H4 (cell line): ENCODE results near the gene EVI2A. TPM values are rescaled to one million over a fixed set of nuclear protein-coding genes. Genes with fewer than 3 reads are reported as not detected.
"Not testable (repeated sequence)": the region's sequence is repeated elsewhere in the genome, so short reads cannot be mapped to it uniquely, and the experiment has no call there.

Source experiments
- DNase-seq: peaks from one replicate; pipeline ENCODE4 v3.0.0-alpha.2; 2015; ENCODE audit warnings: low spot score
- total RNA-seq: library from RNA; depleted of rRNA; stranded (reverse); fragments of >200 nt; shearing (Covaris generic); gene quantifications from 2 replicates; pipeline ENCODE4 v1.2.3, GENCODE V29; 2014; rRNA removed

The EVI2A gene, protein sequence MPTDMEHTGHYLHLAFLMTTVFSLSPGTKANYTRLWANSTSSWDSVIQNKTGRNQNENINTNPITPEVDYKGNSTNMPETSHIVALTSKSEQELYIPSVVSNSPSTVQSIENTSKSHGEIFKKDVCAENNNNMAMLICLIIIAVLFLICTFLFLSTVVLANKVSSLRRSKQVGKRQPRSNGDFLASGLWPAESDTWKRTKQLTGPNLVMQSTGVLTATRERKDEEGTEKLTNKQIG
- 4.8 and 7.7 TPM in 2 replicates for total RNA-seq

DNA sequence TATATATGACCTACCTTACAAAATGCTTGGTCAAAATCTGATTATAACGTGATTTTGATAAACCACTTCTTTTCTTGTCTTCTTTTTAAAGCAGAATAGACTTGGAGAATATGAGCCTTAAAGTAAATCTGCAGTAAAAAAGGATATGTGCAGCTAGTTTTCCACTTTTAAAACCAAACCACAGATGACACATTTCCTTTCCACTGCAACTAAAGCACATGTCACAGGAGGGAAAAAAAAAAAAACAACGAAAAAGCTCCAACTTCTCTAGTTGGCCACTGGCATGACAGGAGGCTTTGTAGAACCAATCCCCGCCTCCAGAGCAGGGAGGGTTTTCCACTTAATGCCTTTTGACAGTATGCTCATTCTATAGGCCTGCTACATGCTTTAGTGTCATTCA, at the start of gene EVI2A:
Gene EVI2A (minus strand): TSS at position 142 of the 400 bp plus-strand sequence. CDS start 2,609 bp downstream, outside the sequence.
- DNase-seq: peak; percentile 80

DNA sequence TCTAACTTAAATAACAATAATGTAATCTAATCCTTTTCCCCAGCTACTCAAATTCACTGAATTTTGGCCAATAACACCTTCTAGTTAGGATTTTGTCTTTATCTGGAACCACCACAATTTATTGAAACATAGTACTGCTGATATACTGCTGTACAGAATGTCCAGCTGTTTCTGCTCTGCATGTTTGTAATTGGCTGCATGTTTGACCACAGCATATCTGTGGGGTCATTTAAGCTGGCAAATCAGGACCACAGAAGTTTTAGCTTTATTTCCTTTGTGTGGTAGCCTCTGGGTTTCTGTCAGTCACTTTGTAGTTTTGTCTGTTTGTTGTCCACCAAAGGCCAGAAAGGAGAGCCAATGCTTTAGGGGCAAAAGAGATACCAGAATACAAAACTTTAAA, 47.8 kb upstream of the EVI2A start:
- DNase-seq: no peak

DNA sequence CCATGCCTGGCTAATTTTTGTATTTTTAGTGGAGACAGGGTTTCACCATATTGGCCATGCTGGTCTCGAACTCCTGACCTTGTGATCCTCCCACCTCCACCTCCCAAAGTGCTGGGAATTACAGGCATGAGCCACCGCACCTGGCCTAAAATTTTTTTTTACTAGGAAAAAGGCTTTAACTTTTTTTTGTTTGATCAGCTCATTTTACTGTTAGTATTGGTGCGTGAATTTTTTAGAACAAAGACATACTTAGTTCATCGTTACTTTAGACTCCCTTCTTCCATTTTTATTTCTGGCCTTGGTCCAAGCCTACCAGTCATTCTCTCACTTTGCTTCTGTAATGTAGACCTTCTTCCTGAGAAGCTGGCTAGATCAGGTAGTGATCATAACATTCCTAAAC, 44.7 kb upstream of the EVI2A start:
- no peak for DNase-seq

DNA sequence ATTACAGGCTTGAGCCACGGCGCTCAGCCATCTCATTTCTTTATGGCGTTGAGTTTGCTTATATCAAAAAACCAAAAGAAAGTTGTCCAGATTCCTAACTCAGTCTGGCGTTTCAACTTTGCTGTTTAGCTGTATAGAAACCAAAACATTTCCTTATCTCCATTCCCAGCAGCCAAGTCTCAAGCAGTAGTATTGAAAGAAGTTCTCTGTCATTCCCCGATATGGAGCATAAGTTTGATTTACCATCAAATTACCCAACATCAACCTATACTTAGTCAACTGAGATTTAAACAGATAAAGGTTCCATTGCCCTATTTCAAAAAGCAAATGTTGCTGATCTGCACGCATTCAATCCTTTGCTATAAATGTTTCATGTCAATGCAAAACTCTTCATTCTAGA, 42.6 kb upstream of the EVI2A start:
- DNase-seq: no peak

DNA sequence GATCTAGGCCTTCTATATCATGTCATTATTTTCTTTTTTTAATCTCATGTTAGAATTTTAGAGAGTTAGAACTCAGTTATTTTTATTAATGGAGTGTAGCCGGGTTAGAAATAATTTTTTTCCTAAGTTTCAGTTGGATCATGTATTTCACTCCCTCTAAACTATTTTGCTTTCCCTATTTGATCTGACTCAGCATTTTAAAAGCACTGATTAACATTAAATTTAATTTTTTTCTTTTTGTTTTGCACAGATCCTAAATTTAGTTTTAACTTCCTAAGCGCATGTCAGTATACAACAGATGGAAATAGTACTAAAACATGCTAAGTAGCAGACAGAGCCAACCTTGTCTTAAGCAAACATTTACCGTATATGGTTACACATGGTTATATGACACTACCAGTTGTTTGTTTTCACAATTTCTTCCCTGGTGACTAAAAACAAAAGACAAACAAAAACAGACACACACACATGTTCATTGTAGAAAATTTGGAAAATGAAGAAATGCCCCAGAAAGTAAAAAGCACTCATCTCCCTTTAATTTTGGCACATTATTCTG, 36.5 kb upstream of the EVI2A start:
- peak; percentile 28 for DNase-seq

DNA sequence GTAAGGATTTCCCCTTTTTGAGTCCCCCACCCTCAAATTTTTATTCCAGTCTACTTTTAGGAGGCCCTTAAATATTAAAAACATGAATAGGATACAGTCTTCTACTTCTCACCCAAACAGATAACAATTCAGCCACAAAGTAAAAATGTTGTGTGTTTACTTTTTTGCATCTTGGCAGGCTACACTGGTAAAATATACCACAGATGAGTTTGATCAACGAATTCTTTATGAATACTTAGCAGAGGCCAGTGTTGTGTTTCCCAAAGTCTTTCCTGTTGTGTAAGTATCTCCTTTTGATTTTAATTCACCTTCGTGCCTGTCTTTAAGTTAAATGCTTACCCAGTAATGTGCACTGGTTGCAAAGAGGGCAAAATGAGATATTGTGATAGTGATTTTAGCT, 35.7 kb upstream of the EVI2A start:
- DNase-seq: no peak

DNA sequence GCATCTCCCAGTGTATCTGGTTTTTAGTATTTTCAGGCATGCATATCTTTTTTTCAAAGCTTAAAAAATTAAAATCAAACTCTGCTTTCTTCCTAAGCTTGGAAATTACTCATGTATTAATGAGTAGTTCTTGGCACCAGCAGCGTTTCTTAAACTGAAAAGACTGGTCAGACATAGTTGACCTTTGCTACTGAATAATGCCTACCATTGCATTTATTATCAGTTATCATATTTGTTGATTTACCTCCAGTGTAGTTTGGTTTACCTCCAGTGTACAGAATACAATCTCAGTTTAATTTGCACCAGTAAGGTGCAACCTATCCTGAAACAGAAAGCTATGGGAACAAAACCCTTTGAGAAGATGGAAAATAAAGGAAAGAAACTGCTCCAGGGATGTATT, 34.5 kb upstream of the EVI2A start:
- no peak for DNase-seq

DNA sequence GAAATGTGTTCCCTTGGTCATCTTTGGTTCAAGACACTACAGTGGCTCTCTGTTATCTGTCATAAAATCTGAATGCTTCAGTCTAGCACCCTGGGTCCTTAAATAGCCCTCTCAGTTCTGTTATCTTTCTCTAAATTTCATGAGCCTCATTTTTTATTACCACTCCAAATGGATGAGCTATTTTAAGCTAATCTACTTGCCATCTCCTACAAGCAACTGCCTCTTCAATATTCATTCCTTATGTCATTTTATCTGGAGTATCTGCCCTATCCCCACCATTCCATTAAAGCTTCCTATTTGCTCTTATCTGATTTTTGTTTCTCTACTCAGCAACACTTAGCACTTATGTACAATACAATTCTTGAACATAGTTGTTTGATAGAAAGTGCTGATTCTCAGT, 28.0 kb upstream of the EVI2A start:
- DNase-seq: no peak

DNA sequence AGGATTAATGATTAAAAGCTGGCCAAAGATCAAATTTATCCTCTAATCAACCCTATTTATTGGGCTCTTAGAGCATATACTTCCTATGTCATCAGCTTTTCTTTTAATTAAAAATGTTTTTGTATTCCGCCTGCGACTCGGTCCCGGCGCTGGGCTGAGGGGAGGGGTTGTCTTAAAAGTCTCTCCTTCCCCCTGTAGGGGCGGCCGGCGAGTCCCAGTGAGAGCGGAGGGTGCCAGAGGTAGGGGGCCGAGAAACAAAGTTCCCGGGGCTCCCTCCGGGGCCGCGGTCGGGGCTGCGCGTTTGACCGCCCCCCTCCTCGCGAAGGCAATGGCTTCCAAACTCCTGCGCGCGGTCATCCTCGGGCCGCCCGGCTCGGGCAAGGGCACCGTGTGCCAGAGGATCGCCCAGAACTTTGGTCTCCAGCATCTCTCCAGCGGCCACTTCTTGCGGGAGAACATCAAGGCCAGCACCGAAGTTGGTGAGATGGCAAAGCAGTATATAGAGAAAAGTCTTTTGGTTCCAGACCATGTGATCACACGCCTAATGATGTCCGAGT, 23.8 kb upstream of the EVI2A start:
- not testable (repeated sequence) for DNase-seq

DNA sequence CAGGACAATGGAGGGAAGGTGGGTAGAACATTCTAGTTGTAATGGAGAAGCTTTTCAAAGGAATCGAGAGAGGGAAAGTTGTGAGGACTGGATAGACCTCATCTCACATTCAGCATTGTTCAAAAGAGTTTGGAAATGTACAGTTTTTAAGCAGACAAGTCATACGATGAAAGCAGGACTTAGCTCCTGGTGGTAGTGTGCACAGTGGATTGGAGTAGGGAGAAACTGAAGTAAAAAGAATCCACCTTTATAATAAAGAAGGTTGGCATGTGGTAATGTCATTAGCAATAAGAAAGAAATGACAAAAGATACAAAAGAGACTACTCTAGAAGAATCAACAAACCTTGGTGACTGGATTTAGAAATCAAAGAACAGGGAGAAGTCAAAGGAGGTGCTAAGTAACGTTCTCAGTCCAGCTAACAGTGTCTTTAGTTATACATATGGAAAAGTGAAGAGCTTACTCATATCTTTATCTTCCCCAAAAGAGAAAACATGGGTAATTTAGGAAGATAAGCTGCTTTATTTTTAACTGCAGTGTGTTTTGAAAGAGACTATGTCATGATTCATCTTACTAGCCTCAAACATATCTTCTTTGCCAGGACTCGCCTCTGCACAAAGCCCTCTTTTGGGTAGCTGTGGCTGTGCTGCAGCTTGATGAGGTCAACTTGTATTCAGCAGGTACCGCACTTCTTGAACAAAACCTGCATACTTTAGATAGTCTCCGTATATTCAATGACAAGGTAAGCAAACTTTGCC, 18.7 kb upstream of the EVI2A start:
- DNase-seq: no peak

DNA sequence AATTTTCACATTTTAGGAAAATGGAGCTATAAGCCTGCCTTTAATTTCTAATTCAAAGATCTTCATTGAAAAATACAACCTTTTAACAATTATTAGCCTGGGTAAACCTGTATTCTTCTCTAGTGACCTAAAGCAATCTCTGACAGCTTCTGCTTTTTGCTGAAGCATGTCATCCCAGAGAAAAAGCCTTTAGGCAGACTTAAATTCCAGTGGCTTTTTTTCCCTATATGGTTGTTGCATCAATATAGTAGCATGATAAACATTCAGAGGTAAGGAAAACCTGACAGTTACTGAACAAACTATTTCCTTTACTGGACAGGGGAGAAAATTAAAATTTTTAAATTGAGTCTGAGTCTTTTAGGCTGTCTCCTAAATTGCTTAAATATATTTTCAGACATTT, 7.8 kb upstream of the EVI2A start:
- no peak for DNase-seq

DNA sequence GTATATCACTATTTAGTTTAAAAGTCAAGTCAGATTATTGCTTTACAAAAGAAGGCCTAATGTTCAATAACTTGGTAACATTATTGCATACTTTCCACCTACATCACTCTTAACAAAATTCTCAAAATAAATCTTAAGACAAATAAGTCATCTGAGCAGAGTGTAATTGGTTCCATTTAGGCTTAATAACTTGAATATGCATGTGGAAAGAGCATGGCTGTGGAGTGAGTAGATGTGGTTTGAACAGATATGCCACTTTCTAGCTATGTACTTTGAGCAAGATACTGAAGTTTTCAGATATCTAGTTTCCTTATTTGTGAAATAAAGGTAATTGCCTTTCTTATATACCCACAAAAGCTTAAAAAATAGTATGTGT, 6.7 kb upstream of the EVI2A start:
- DNase-seq: no peak

DNA sequence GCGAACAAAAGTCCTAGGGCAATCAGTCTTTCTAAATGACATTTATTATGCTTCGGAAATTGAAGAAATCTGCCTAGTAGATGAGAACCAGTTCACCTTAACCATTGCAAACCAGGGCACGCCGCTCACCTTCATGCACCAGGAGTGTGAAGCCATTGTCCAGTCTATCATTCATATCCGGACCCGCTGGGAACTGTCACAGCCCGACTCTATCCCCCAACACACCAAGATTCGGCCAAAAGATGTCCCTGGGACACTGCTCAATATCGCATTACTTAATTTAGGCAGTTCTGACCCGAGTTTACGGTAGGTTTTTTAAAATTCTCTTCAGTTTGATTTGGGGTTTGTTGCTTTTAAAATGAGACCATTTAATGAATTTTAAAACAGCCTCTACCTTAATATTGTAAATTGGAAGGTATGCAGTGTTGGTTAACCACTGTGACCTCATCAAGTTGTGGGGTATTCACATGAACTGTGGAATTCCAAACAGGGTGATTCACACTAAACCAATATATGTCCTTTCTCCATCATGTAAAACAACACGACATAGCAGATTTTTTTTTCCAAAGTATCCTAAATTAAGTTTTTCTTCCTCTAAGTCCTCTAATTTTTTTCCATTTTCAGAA, 6.2 kb upstream of the EVI2A start:
- DNase-seq: peak; percentile 86

DNA sequence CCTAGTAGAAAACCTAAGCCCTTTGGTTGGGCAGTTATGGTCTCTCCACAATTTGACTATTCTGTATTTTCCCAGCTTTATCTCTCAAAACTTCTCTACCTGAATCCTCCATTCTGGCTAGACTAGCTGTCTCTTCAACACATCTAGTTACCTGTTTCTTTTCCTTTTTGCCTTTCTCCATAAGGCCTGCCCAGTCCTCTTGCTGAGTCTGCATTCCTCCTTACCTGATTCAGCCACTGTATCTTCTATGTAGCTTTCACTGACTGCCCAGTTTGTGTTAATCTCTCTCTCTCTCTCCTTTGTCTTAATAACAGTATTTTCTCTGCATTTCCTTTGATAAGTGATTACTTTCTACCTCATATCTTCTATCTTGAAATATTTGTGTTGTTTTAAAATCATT, 2.1 kb upstream of the EVI2A start:
- no peak for DNase-seq

DNA sequence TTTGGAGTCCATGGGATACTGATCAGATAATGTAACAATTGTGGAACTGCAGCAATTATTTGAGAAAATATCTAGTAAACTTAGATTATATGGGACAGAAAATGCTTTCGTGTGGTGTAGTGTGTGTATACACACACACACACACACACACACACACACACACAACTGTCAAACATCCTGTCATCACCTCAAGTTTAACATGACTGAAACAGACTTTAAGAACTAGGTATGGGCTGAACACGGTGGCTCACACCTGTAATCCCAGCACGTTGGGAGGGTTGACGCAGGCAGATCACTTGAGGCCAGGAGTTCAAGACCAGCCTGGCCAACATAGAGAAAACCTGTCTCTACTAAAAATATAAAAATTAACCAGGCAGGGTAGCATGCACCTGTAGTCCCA, 544 bp upstream of the EVI2A start:
- DNase-seq: no peak

DNA sequence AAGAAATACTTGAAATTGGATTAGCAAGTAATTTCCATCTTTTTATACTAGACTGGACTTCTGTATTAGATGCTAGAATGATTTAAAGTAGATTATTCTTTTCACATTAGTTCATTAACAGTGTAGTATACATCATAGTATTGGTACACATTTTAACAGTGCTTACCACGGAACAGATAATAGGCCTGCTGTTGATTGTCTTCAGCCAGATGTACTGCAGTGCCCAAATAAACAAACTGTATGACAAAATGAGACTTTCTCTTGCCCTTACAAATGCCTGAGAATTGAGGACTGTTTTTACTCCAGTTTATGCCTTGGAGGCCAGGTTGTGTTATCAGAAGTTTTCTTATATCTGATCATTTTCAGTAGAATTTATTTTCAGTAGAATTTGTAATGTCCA, 631 bp downstream of the EVI2A start:
- DNase-seq: peak; percentile 33

DNA sequence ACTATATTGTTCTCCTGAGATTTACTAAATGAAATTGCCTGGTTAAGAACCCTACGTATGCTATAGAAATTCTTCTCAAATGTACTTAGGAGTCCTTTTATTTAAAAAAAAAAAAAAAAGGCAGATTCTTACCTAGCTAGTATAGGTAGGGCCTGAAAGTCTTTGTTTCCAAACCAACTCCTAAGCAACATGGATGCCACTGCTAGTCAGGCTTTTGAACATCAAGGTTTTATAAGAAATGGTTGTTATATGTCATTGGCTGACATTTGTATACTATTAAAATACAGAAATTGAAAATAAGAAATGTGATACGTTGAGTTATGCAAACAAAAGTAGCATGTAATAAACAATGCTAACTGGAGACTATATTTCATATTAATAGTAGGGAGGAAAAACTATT, 1.2 kb downstream of the EVI2A start:
- no peak for DNase-seq

DNA sequence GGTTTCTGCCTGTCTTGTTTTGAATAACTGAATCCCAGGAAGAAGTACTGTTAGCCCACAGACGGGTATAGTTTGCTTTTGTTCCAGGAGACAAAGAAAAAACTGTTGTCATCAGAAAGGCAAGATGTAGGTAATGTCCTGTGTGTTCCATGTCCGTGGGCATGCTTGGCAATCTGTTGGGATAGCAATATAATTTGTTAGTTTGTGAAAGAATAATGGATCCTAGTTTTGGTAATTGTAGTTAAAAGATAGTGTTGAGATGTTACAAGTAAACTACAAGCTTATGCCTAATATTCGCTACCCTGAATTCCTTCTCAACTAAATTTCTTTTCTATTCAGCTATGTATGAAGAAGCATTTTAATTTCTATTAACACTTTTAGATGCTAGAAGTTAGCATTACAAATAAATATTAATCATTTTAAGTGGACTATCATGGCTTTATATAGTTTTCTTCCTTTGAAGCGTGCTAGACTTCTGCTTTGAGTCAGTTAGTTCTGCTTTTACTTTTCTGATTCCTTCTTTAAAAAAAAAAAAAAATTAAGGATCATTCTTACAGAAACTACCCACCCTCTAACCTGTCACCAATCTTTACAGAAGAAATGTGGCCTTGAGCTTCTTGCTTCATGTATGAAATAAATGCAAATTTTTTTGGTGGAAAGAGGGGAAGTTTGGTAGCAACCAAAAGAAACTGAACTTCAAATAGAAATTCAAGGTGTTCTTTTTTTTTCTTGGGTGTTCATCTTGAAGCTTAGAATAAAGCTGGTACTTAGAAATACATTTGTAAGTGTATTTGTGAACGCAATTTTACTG, 2.4 kb downstream of the EVI2A start:
- DNase-seq: no peak

DNA sequence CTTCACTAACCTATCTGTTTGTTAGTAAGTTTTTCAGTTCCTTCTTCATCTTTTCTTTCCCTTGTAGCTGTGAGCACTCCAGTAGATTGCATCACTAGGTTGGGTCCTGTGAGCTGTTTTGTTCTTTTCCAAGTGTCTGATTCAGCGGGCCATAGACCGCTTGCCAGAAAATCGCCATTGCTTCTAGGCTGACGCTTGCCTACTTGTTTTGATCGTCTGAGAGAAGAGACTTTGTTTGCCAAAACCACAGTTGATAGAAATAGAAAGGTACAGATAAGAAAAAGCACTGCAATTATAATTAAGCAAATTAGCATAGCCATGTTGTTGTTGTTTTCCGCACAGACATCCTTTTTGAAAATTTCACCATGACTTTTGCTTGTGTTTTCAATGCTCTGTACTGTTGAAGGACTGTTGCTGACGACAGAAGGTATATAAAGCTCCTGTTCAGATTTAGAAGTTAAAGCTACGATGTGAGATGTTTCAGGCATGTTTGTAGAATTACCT, 3.1 kb downstream of the EVI2A start:
- DNase-seq: peak; percentile 69

DNA sequence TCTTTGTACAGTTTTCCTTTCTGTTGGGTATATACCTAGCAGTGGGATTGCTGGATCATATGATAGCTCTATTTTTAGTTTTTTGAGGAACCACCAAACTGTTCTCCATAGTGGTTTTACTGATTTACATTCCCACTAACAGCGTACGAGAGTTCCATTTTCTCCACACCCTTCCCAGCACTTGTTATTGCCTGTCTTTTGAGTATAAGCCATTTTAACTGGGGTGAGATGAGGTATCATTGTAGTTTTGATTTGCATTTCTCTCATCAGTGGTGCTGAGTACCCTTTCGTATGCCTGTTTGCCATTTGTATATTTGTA, 6.7 kb downstream of the EVI2A start:
- no peak for DNase-seq

DNA sequence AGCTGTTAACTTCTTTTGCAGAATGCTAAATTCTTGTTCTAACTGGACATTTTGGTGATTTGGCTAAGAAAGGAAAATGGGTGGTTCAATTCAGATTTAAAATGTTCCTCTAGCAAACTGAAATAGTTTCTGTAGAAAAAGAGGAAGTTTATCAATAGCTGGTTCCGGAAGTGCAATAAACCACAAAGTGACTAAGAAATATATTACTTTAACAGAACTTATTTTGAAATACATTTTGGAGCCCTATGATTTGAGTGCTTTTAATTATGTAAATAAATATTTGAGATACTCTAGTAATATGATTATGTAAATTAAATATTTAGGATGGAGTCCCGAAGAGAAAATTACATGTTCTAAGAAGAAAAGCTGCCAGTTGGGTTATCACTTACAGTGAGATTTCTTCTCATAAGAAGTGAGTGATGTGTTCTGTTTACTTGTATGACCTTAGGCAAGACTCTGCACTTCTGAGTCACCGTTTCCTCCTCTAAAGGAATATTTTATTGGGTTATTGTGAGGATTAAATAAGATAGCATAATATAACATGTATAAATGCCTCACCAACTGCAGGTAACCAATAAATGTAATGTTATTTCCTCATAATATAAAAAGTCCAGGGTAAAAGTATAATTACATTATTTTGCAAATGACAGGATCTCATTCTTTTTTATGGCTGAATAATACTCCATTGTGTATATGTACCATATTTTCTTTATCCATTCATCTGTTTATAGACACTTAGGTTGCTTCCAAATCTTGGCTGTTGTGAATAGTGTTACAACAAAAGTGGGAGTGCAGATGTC, 7.2 kb downstream of the EVI2A start, which contains the start of gene EVI2B:
Gene EVI2B (minus strand): TSS at position 73 of the 800 bp plus-strand sequence. CDS start 8,445 bp downstream, outside the sequence.
- peak; percentile 55 for DNase-seq
